GM19351 (cell line): ENCODE data around the gene SLC10A3.

Experiments
- ATAC-seq: cut with Tn5 transposase; IDR thresholded peaks from one replicate; pipeline ENCODE4 v1.9.1; 2021; ENCODE audit warnings: mild to moderate bottlenecking, moderate library complexity; ENCODE audit not compliant: unreplicated experiment

Gene SLC10A3

GRCh38 chrX:154441984-154442707, 48.3 kb downstream of the SLC10A3 start:
- ATAC-seq = no peak

GRCh38 chrX:154441564-154441963, 48.9 kb downstream of the SLC10A3 start:
- ATAC-seq = no peak

- ATAC-seq = no peak
Observed at GRCh38 chrX:154440623-154441357, 49.6 kb downstream of the SLC10A3 start.

- no peak for ATAC-seq
Observed at GRCh38 chrX:154439841-154440240, 50.6 kb downstream of the SLC10A3 start.

- ATAC-seq = no peak
Observed at GRCh38 chrX:154437971-154438893, 52.2 kb downstream of the SLC10A3 start.
